GM18951 (cell line): ENCODE results near the gene GCGR.

Experiments
- POLR2A ChIP-seq: IDR thresholded peaks from 4 replicates; pipeline ENCODE4 v1.6.1; 2011; ENCODE audit warnings: mild to moderate bottlenecking; ENCODE audit not compliant: insufficient read length, insufficient read depth; ENCODE audit errors: extremely low read depth
- in situ Hi-C: fragments of 300-500 bp; cut with MboI; formaldehyde crosslinking; loops from one replicate; pipeline ENCODE4 v1.12.0; 2022; ENCODE audit warnings: low sequenced_read_pairs, mixed read lengths, inconsistent platforms; ENCODE audit not compliant: unreplicated experiment

Gene GCGR

GRCh38 chr17:81803728-81804558 lies at the start of gene GCGR:
Gene GCGR, plus strand, starts transcription at chr17:81804150. Its CDS starts 4,869 bp downstream, at chr17:81809019.
- in situ Hi-C loops, result no loop called here
- TF ChIP-seq POLR2A, result no peak

- no peak for TF ChIP-seq POLR2A
- in situ Hi-C loops, result no loop called here
Observed at GRCh38 chr17:81792675-81793615, 11.0 kb upstream of the GCGR start.

GRCh38 chr17:81794074-81794476 lies 9.9 kb upstream of the GCGR start:
- in situ Hi-C loops, result no loop called here
- no peak for TF ChIP-seq POLR2A

GRCh38 chr17:81794509-81794908 lies 9.4 kb upstream of the GCGR start:
- TF ChIP-seq POLR2A, result no peak
- in situ Hi-C loops, result no loop called here

GRCh38 chr17:81801327-81801726 lies 2.6 kb upstream of the GCGR start:
- no peak for TF ChIP-seq POLR2A
- in situ Hi-C loops, result no loop called here

GRCh38 chr17:81802048-81802758 lies 1.7 kb upstream of the GCGR start:
- no peak for TF ChIP-seq POLR2A
- in situ Hi-C loops, result no loop called here

- no peak for TF ChIP-seq POLR2A
- in situ Hi-C loops, result no loop called here
Observed at GRCh38 chr17:81802856-81803643, 900 bp upstream of the GCGR start.

- in situ Hi-C loops, result no loop called here
- TF ChIP-seq POLR2A, result no peak
Observed at GRCh38 chr17:81804559-81805399, 829 bp downstream of the GCGR start.

GRCh38 chr17:81805707-81806460 lies 1.9 kb downstream of the GCGR start:
- in situ Hi-C loops, result no loop called here
- no peak for TF ChIP-seq POLR2A

GRCh38 chr17:81806461-81807209 lies 2.7 kb downstream of the GCGR start:
- in situ Hi-C loops, result no loop called here
- no peak for TF ChIP-seq POLR2A

- no peak for TF ChIP-seq POLR2A
- in situ Hi-C loops, result no loop called here
Observed at GRCh38 chr17:81807210-81807719, 3.3 kb downstream of the GCGR start.
